MCF 10A (cell line): ENCODE data around the gene PHLDB2. TPM values are rescaled to one million over a fixed set of nuclear protein-coding genes. Genes with fewer than 3 reads are reported as not detected.
A peak's percentile ranks its signal among the peaks of the same experiment; 100 is the strongest.

ENCODE experiments used
- BruUV-seq: library from RNA; stranded (reverse); fragments of 400-500 nt; replicated peaks from 2 replicates; lab custom pipeline; 2021; lab: Mats Ljungman, UMichigan
- CTCF ChIA-PET: fragments of 300-600 bp; sonication (Branson Sonifier 250); formaldehyde crosslinking; extraction: SDS; loops from one replicate; lab custom pipeline; 2021; ENCODE audit warnings: antibody characterized with exemption, inconsistent platforms; lab: Yijun Ruan, JAX
- POLR2A ChIA-PET: fragments of 300-600, 350-650 bp; sonication (Branson Sonifier 250); formaldehyde crosslinking; extraction: SDS; loops from one replicate; lab custom pipeline; 2020; ENCODE audit warnings: antibody characterized with exemption, inconsistent platforms; lab: Yijun Ruan, JAX
- DNase-seq: peaks from one replicate; pipeline ENCODE4 v3.0.0-alpha.2; 2018; ENCODE audit not compliant: unreplicated experiment
- H3K27ac Mint-ChIP-seq: one replicate; pipeline ENCODE4 v1.8.0; 2022; ENCODE audit warnings: mild to moderate bottlenecking, low read depth, mixed read lengths; ENCODE audit not compliant: unreplicated experiment
- H3K27me3 Mint-ChIP-seq: one replicate; pipeline ENCODE4 v1.8.0; 2022; ENCODE audit warnings: mixed read lengths; ENCODE audit not compliant: insufficient read depth, unreplicated experiment
- H3K36me3 Mint-ChIP-seq: one replicate; pipeline ENCODE4 v1.8.0; 2022; ENCODE audit warnings: mild to moderate bottlenecking, moderate library complexity, mixed read lengths; ENCODE audit not compliant: insufficient read depth, unreplicated experiment
- H3K4me1 Mint-ChIP-seq: one replicate; pipeline ENCODE4 v1.8.0; 2022; ENCODE audit warnings: mixed read lengths; ENCODE audit not compliant: insufficient read depth, unreplicated experiment
- H3K4me3 Mint-ChIP-seq: one replicate; pipeline ENCODE4 v1.8.0; 2022; ENCODE audit warnings: mild to moderate bottlenecking, moderate library complexity, mixed read lengths; ENCODE audit not compliant: unreplicated experiment
- H3K9me3 Mint-ChIP-seq: one replicate; pipeline ENCODE4 v1.8.0; 2022; ENCODE audit warnings: mixed read lengths; ENCODE audit not compliant: unreplicated experiment
- CTCF ChIP-seq: fragments of 200-600 bp; IDR thresholded peaks from one replicate; pipeline ENCODE4 v1.8.0; 2022; ENCODE audit warnings: antibody characterized with exemption, mild to moderate bottlenecking; ENCODE audit not compliant: unreplicated experiment
- intact Hi-C: fragments of 100-400 bp; cut with micrococcal nuclease; formaldehyde crosslinking; loops from 2 replicates; pipeline ENCODE4 v1.14.1; 2022
- total RNA-seq: library from RNA; stranded (reverse); gene quantifications from 2 replicates; pipeline ENCODE4 v1.2.3, GENCODE V29; 2022

PHLDB2 gene
- total RNA-seq, 1 experiment from 2014 or later, result 109 TPM

- no peak for TF ChIP-seq CTCF
- POLR2A ChIA-PET, result interaction anchor here (1.0 to 4.1 kb wide), 4 partner anchors 13 to 248 kb away, joined by 5 to 18 read pairs (median 9); partner anchors contain the start of gene ABHD10
- BruUV-seq, result no TSS peak
- Mint-ChIP-seq H3K9me3 (no peaks in the 10 kb centered on the region), H3K4me3 (no peak overlapping the region), H3K27me3 (no peaks in the 10 kb centered on the region), H3K27ac (no peak overlapping the region), H3K36me3 (peaks cover 86% of the 10 kb centered on the region), H3K4me1 (peaks cover 17% of the 10 kb centered on the region)
- intact Hi-C loops, result loop anchor here (5.0 kb wide), 1 partner anchor 388 kb away; no protein-coding TSS in a partner anchor
- CTCF ChIA-PET, result interaction anchor here (0.6 to 14.3 kb wide), 13 partner anchors 10 to 388 kb away, joined by 3 to 278 read pairs (median 5); partner anchors contain the start of genes ABHD10 and PHLDB2
- DNase-seq, result no peak
Observed at GRCh38 chr3:111965484-111965883, 106.4 kb downstream of the PHLDB2 start.

GRCh38 chr3:111967068-111967467, 108.0 kb downstream of the PHLDB2 start:
- ChIA-PET POLR2A (interaction anchor here (0.9 to 4.1 kb wide), 14 partner anchors 11 to 254 kb away, joined by 3 to 20 read pairs (median 6); partner anchors contain the start of gene ABHD10), CTCF (interaction anchor here (0.5 to 14.3 kb wide), 31 partner anchors 8 to 473 kb away, joined by 3 to 278 read pairs (median 5); partner anchors contain the start of genes ABHD10 and PHLDB2)
- Mint-ChIP-seq H3K27me3 (no peaks in the 10 kb centered on the region), H3K9me3 (no peaks in the 10 kb centered on the region), H3K4me3 (no peak overlapping the region), H3K27ac (peak overlapping the region; percentile 5), H3K4me1 (peaks cover 11% of the 10 kb centered on the region), H3K36me3 (peaks cover 96% of the 10 kb centered on the region)
- BruUV-seq, result no TSS peak
- no peak for DNase-seq
- no peak for TF ChIP-seq CTCF
- intact Hi-C loops, result loop anchor here (1.0 to 5.0 kb wide), 6 partner anchors 72 to 390 kb away; no protein-coding TSS in a partner anchor

GRCh38 chr3:111967651-111968274, 108.7 kb downstream of the PHLDB2 start:
- peak; percentile 86 for TF ChIP-seq CTCF
- H3K4me3 Mint-ChIP-seq, result no peak overlapping the region
- peak overlapping the region; percentile 5 for H3K27ac Mint-ChIP-seq
- ChIA-PET POLR2A (interaction anchor here (0.5 to 4.1 kb wide), 17 partner anchors 11 to 376 kb away, joined by 3 to 20 read pairs (median 5); partner anchors contain the start of gene ABHD10), CTCF (interaction anchor here (0.6 to 14.3 kb wide), 52 partner anchors 8 to 745 kb away, joined by 3 to 278 read pairs (median 4); partner anchors contain the start of genes ABHD10 and PHLDB2)
- peak; percentile 86 for DNase-seq
- H3K4me1 Mint-ChIP-seq, result peaks cover 11% of the 10 kb centered on the region
- H3K27me3 Mint-ChIP-seq, result no peaks in the 10 kb centered on the region
- BruUV-seq, result no TSS peak
- no peaks in the 10 kb centered on the region for H3K9me3 Mint-ChIP-seq
- intact Hi-C loops, result loop anchor here (1.0 to 5.0 kb wide), 6 partner anchors 72 to 390 kb away; no protein-coding TSS in a partner anchor
- peaks cover 96% of the 10 kb centered on the region for H3K36me3 Mint-ChIP-seq
